Glutamatergic neuron (in vitro differentiated cells): Measurements from ENCODE around the gene CACNG4. TPM values are rescaled to one million over a fixed set of nuclear protein-coding genes. Genes with fewer than 3 reads are reported as not detected.

Source experiments
- DNase-seq: peaks from one replicate; pipeline ENCODE4 v3.0.0; 2022
- H3K27ac Mint-ChIP-seq: one replicate; pipeline ENCODE4 v1.8.0; 2020; ENCODE audit warnings: mild to moderate bottlenecking, mixed read lengths, inconsistent platforms; ENCODE audit not compliant: unreplicated experiment
- H3K27me3 Mint-ChIP-seq: one replicate; pipeline ENCODE4 v1.8.0; 2020; ENCODE audit warnings: mild to moderate bottlenecking, moderate library complexity, mixed read lengths, inconsistent platforms; ENCODE audit not compliant: unreplicated experiment
- H3K36me3 Mint-ChIP-seq: one replicate; pipeline ENCODE4 v1.8.0; 2020; ENCODE audit warnings: mild to moderate bottlenecking, mixed read lengths, inconsistent platforms; ENCODE audit not compliant: unreplicated experiment
- H3K4me1 Mint-ChIP-seq: one replicate; pipeline ENCODE4 v1.8.0; 2020; ENCODE audit warnings: mild to moderate bottlenecking, low read depth, mixed read lengths, inconsistent platforms; ENCODE audit not compliant: unreplicated experiment
- H3K4me3 Mint-ChIP-seq: one replicate; pipeline ENCODE4 v1.8.0; 2020; ENCODE audit warnings: mild to moderate bottlenecking, mixed read lengths, inconsistent platforms; ENCODE audit not compliant: unreplicated experiment
- H3K9me3 Mint-ChIP-seq: one replicate; pipeline ENCODE4 v1.8.0; 2020; ENCODE audit warnings: mild to moderate bottlenecking, moderate library complexity, mixed read lengths, inconsistent platforms; ENCODE audit not compliant: unreplicated experiment
- CTCF ChIP-seq: fragments of 200-600 bp; sonication (generic); IDR thresholded peaks from one replicate; pipeline ENCODE4 v1.5.0; 2021; ENCODE audit not compliant: partially characterized antibody, unreplicated experiment
- total RNA-seq: library from RNA; stranded (reverse); fragmentation: NEBNext Ultra II Directional; extraction: Animal tissue kit (Norgen Biotek cat#: 25700); gene quantifications from one replicate; pipeline ENCODE4 v1.2.1, GENCODE V29; 2021; ENCODE audit not compliant: unreplicated experiment

CACNG4 gene
- total RNA-seq, 1 donor from 2014 or later, result 105 TPM

- TF ChIP-seq CTCF, result no peak
- H3K27ac Mint-ChIP-seq, result no peak overlapping the region
- H3K9me3 Mint-ChIP-seq, result peaks cover 20% of the 10 kb centered on the region
- no peaks in the 10 kb centered on the region for H3K4me1 Mint-ChIP-seq
- H3K27me3 Mint-ChIP-seq, result peaks cover 22% of the 10 kb centered on the region
- H3K4me3 Mint-ChIP-seq, result no peak overlapping the region
- DNase-seq, result no peak
- H3K36me3 Mint-ChIP-seq, result peaks cover 24% of the 10 kb centered on the region
These were observed 18.3 kb upstream of the CACNG4 start for GRCh38 chr17:66946251-66946650.

- H3K9me3 Mint-ChIP-seq, result peaks cover 18% of the 10 kb centered on the region
- peaks cover 22% of the 10 kb centered on the region for H3K27me3 Mint-ChIP-seq
- no peak for TF ChIP-seq CTCF
- H3K4me3 Mint-ChIP-seq, result no peak overlapping the region
- no peak for DNase-seq
- no peak overlapping the region for H3K27ac Mint-ChIP-seq
- no peaks in the 10 kb centered on the region for H3K4me1 Mint-ChIP-seq
- H3K36me3 Mint-ChIP-seq, result peaks cover 24% of the 10 kb centered on the region
These were observed 17.2 kb upstream of the CACNG4 start for GRCh38 chr17:66947311-66947710.

GRCh38 chr17:66948061-66948750, 16.3 kb upstream of the CACNG4 start:
- DNase-seq, result no peak
- H3K36me3 Mint-ChIP-seq, result peaks cover 24% of the 10 kb centered on the region
- no peak for TF ChIP-seq CTCF
- H3K9me3 Mint-ChIP-seq, result peaks cover 18% of the 10 kb centered on the region
- peaks cover 17% of the 10 kb centered on the region for H3K27me3 Mint-ChIP-seq
- peak overlapping the region; percentile 22 for H3K27ac Mint-ChIP-seq
- H3K4me3 Mint-ChIP-seq, result no peak overlapping the region
- peaks cover 3% of the 10 kb centered on the region for H3K4me1 Mint-ChIP-seq

- H3K4me1 Mint-ChIP-seq, result peaks cover 7% of the 10 kb centered on the region
- H3K27me3 Mint-ChIP-seq, result peaks cover 14% of the 10 kb centered on the region
- peaks cover 17% of the 10 kb centered on the region for H3K9me3 Mint-ChIP-seq
- H3K4me3 Mint-ChIP-seq, result no peak overlapping the region
- no peak for DNase-seq
- peaks cover 24% of the 10 kb centered on the region for H3K36me3 Mint-ChIP-seq
- no peak overlapping the region for H3K27ac Mint-ChIP-seq
- TF ChIP-seq CTCF, result no peak
These were observed 15.0 kb upstream of the CACNG4 start for GRCh38 chr17:66949501-66949900.

- Mint-ChIP-seq H3K36me3 (peaks cover 24% of the 10 kb centered on the region), H3K9me3 (peaks cover 17% of the 10 kb centered on the region), H3K4me3 (no peak overlapping the region), H3K27me3 (peaks cover 12% of the 10 kb centered on the region), H3K27ac (no peak overlapping the region), H3K4me1 (peaks cover 7% of the 10 kb centered on the region)
- no peak for DNase-seq
- TF ChIP-seq CTCF, result no peak
These were observed 14.2 kb upstream of the CACNG4 start for GRCh38 chr17:66950325-66950724.
